B cell (primary cell): ENCODE data around the gene CTBP2. TPM values are rescaled to one million over a fixed set of nuclear protein-coding genes. Genes with fewer than 3 reads are reported as not detected.

ENCODE experiments used
- ATAC-seq: fragments of 200-7000 bp; cut with Tn5 transposase; one replicate; pipeline ENCODE4 v1.10.0; 2021; ENCODE audit warnings: low read depth, mild to moderate bottlenecking, moderate number of reproducible peaks, moderate library complexity
- CTCF ChIA-PET: fragments of 350-600 bp; sonication (Branson Sonifier 250); formaldehyde crosslinking; loops from one replicate; lab custom pipeline; 2021; ENCODE audit warnings: antibody characterized with exemption, inconsistent platforms; lab: Charles Lee
- POLR2A ChIA-PET: fragments of 350-600 bp; sonication (Branson Sonifier 250); formaldehyde crosslinking; loops from one replicate; lab custom pipeline; 2021; ENCODE audit warnings: antibody characterized with exemption; lab: Charles Lee
- DNase-seq: peaks from one replicate; pipeline ENCODE4 v3.0.0; 2013
- H2AFZ ChIP-seq: 2 replicates; pipeline ENCODE4 v1.6.1; 2012; ENCODE audit warnings: mild to moderate bottlenecking, low read depth, low read length; ENCODE audit not compliant: insufficient read depth, poor library complexity, severe bottlenecking
- H3K27ac ChIP-seq, 2 donors: 1 replicate in 1 of 2; 2 replicates in 1 of 2; pipeline ENCODE4 v1.5.1; 2012 to 2013; ENCODE audit warnings: low read length in 2 of 2, mild to moderate bottlenecking in 2 of 2, moderate library complexity in 1 of 2
- H3K27me3 ChIP-seq, 4 experiments: fragments of 200-600 bp in 1 of 4; sonication (generic) in 1 of 4; replicated peaks in 1 of 4; 1 replicate in 2 of 4; 2 replicates in 2 of 4; pipeline versions ENCODE4 v1.6.1 to v1.7.0; 2013 to 2016; ENCODE audit warnings: low read length in 3 of 4, mild to moderate bottlenecking in 2 of 4, mixed read lengths in 1 of 4, moderate library complexity in 1 of 4; ENCODE audit not compliant: insufficient read depth in 4 of 4, control insufficient read depth in 3 of 4; ENCODE audit errors: control extremely low read depth in 1 of 4
- H3K36me3 ChIP-seq, 2 experiments: replicated peaks in 1 of 2; 1 replicate in 1 of 2; 2 replicates in 1 of 2; pipeline versions ENCODE4 v1.6.1 to v1.7.1; 2013; ENCODE audit warnings: low read length in 1 of 2; ENCODE audit not compliant: insufficient read depth in 2 of 2, control insufficient read depth in 1 of 2; ENCODE audit errors: control extremely low read depth in 1 of 2, extremely low read depth in 1 of 2
- H3K4me1 ChIP-seq, 2 donors: fragments of 200-600 bp in 1 of 2; sonication (generic) in 1 of 2; 1 replicate in 1 of 2; 2 replicates in 1 of 2; pipeline versions ENCODE4 v1.5.1 to v1.6.1; 2013 to 2017; ENCODE audit warnings: low read length in 2 of 2; ENCODE audit not compliant: control insufficient read depth in 2 of 2, insufficient read depth in 2 of 2
- H3K4me2 ChIP-seq: replicated peaks from 2 replicates; pipeline ENCODE3; 2012; ENCODE audit warnings: mild to moderate bottlenecking, low read depth, low read length; ENCODE audit not compliant: poor library complexity, severe bottlenecking
- H3K4me3 ChIP-seq, 5 experiments: fragments of 200-600 bp in 1 of 5; sonication (generic) in 1 of 5; 1 replicate in 3 of 5; 2 replicates in 2 of 5; pipeline versions ENCODE4 v1.5.1 to v1.7.0; 2011 to 2016; ENCODE audit warnings: low read length in 4 of 5, mild to moderate bottlenecking in 4 of 5, low read depth in 2 of 5, control low read depth in 1 of 5, moderate library complexity in 1 of 5; ENCODE audit not compliant: insufficient read depth in 1 of 5; ENCODE audit errors: control extremely low read depth in 1 of 5, extremely low read depth in 1 of 5
- H3K79me2 ChIP-seq: fragments of 200-600 bp; sonication (generic); one replicate; pipeline ENCODE4 v1.6.0; 2016; ENCODE audit warnings: low read length; ENCODE audit not compliant: control insufficient read depth, insufficient read depth
- H3K9ac ChIP-seq: fragments of 200-600 bp; sonication (generic); 2 replicates; pipeline ENCODE4 v1.6.1; 2017; ENCODE audit warnings: mild to moderate bottlenecking, low read length, moderate library complexity
- H3K9me3 ChIP-seq, 3 donors: one replicate each; pipeline versions ENCODE4 v1.6.1 to v1.7.1; 2013; ENCODE audit warnings: low read length in 2 of 3; ENCODE audit not compliant: control insufficient read depth in 2 of 3, insufficient read depth in 1 of 3; ENCODE audit errors: control extremely low read depth in 1 of 3
- H4K20me1 ChIP-seq: 2 replicates; pipeline ENCODE4 v1.6.0; 2012; ENCODE audit warnings: mild to moderate bottlenecking, low read length; ENCODE audit not compliant: insufficient read depth, control insufficient read depth, poor library complexity, severe bottlenecking
- H3K27ac Mint-ChIP-seq: one replicate; pipeline ENCODE4 v1.8.0; 2021; ENCODE audit warnings: mixed read lengths
- H3K27me3 Mint-ChIP-seq: one replicate; pipeline ENCODE4 v1.8.0; 2021; ENCODE audit warnings: mixed read lengths
- H3K4me1 Mint-ChIP-seq: one replicate; pipeline ENCODE4 v1.8.0; 2021; ENCODE audit warnings: mixed read lengths
- H3K4me3 Mint-ChIP-seq: one replicate; pipeline ENCODE4 v1.8.0; 2021; ENCODE audit warnings: mixed read lengths
- H3K9me3 Mint-ChIP-seq: one replicate; pipeline ENCODE4 v1.8.0; 2022; ENCODE audit warnings: mixed read lengths; ENCODE audit not compliant: insufficient read depth
- EZH2 ChIP-seq: IDR thresholded peaks from 2 replicates; pipeline ENCODE4 v1.6.1; 2012; ENCODE audit warnings: borderline replicate concordance, low read depth, mild to moderate bottlenecking, moderate library complexity, low read length; ENCODE audit not compliant: insufficient read depth, poor library complexity, severe bottlenecking
- WGBS: methylation state at CpG from one replicate; pipeline ENCODE4 v1.1.5; 2013; ENCODE audit warnings: missing lambda C conversion rate; ENCODE audit not compliant: insufficient coverage; 5-methylcytosine and 5-hydroxymethylcytosine counted together
- intact Hi-C: fragments of 100-400 bp; cut with micrococcal nuclease; formaldehyde crosslinking; loops from one replicate; pipeline ENCODE4 v1.10.0; 2022
- polyA plus RNA-seq: library from polyadenylated mRNA; depleted of rRNA; stranded (reverse); fragments of >200 nt; gene quantifications from 2 replicates; pipeline ENCODE4 v1.2.3, GENCODE V29; 2012
- total RNA-seq, 2 donors: library from RNA; stranded (reverse); fragments of 120-200 nt in 1 of 2; gene quantifications; 1 replicate in 1 of 2; 2 replicates in 1 of 2; pipeline versions ENCODE4 v1.2.3 to v1.2.4, GENCODE V29; 2013 to 2022
- TF ChIP-seq, protein P1 (sequence below): fragments of 200-600 bp; IDR thresholded peaks from one replicate; pipeline ENCODE4 v1.8.0; 2022; ENCODE audit warnings: antibody characterized with exemption, mild to moderate bottlenecking

Gene CTBP2
- total and polyA plus RNA-seq, 2 donors (not counting 1 experiment from before 2014, with no cell fraction given), result 0.39 to 0.85 TPM

- Mint-ChIP-seq H3K4me3 (no peak overlapping the region), H3K27ac (no peak overlapping the region), H3K27me3 (peaks cover 34% of the 10 kb centered on the region), H3K4me1 (no peaks in the 10 kb centered on the region), H3K9me3 (peaks cover 4% of the 10 kb centered on the region)
- Histone ChIP-seq H4K20me1 (no peaks in the 10 kb centered on the region), H3K9ac (no peak overlapping the region), H3K9me3 (peaks cover 0 to 14% (median 1%) of the 10 kb centered on the region in 3 donors), H3K4me2 (no peak overlapping the region), H3K4me1 (no peaks in the 10 kb centered on the region), H3K27ac (no peak overlapping the region), H3K36me3 (no peaks in the 10 kb centered on the region), H3K79me2 (no peaks in the 10 kb centered on the region), H2AFZ (no peak overlapping the region), H3K27me3 (peaks cover 0 to 3% (median 1%) of the 10 kb centered on the region in 4 experiments), H3K4me3 (no peak overlapping the region)
- ChIA-PET POLR2A (no interaction called here), CTCF (no interaction called here)
- no peak for ATAC-seq
- intact Hi-C loops, result no loop called here
- 72% methylated on average over 9 of the region's 9 CpGs for WGBS
- no peak for TF ChIP-seq EZH2
- TF ChIP-seq, protein P1, sequence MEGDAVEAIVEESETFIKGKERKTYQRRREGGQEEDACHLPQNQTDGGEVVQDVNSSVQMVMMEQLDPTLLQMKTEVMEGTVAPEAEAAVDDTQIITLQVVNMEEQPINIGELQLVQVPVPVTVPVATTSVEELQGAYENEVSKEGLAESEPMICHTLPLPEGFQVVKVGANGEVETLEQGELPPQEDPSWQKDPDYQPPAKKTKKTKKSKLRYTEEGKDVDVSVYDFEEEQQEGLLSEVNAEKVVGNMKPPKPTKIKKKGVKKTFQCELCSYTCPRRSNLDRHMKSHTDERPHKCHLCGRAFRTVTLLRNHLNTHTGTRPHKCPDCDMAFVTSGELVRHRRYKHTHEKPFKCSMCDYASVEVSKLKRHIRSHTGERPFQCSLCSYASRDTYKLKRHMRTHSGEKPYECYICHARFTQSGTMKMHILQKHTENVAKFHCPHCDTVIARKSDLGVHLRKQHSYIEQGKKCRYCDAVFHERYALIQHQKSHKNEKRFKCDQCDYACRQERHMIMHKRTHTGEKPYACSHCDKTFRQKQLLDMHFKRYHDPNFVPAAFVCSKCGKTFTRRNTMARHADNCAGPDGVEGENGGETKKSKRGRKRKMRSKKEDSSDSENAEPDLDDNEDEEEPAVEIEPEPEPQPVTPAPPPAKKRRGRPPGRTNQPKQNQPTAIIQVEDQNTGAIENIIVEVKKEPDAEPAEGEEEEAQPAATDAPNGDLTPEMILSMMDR, result no peak
- DNase-seq, result no peak
These were observed 141.7 kb downstream of the CTBP2 start for GRCh38 chr10:125018576-125019143.

DNA sequence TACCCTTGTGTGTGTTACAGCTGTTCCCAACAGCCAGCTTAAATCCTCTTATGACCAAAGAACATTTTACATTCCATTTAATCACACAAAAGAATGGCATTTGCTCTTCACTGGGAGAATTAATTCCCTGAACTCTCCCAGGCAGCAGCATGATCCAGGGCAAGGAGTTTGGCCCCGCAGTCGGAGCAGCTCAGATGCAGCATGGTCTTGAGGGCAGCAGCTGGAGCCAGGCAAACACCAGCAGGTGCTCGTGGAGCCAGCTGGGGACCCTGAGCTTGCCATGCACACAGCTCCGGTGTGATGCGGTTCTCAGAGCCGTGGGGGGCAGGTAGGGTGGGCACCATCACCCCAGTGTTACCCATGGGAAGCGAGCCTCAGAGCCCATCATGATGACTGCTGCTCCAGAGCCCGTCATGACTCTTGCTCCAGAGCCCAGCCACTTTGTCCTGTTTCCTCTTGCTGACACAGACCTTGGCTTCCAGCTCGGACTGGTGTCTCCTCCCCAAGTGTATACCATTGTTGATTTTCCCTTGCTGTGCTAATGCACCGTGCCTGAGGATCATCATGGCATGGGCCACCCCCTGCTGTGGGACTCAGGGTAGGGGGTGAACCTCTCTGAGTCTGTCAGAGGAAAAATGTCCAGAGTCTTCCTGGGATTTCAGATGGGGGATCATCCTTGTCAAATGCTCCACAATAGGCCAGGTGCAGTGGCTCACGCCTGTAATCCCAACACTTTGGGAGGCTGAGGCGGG lies 142.6 kb downstream of the CTBP2 start:
- Histone ChIP-seq H3K4me1 (no peaks in the 10 kb centered on the region), H3K4me3 (no peak overlapping the region), H4K20me1 (no peaks in the 10 kb centered on the region), H3K9me3 (peaks cover 0 to 14% (median 1%) of the 10 kb centered on the region in 3 donors), H3K36me3 (no peaks in the 10 kb centered on the region), H3K27ac (no peak overlapping the region), H2AFZ (no peak overlapping the region), H3K9ac (no peak overlapping the region), H3K79me2 (no peaks in the 10 kb centered on the region), H3K4me2 (no peak overlapping the region), H3K27me3 (peaks cover 0 to 3% (median 0%) of the 10 kb centered on the region in 4 experiments)
- Mint-ChIP-seq H3K9me3 (peaks cover 4% of the 10 kb centered on the region), H3K27ac (no peak overlapping the region), H3K4me1 (no peaks in the 10 kb centered on the region), H3K4me3 (no peak overlapping the region), H3K27me3 (peaks cover 30% of the 10 kb centered on the region)
- CTCF ChIA-PET, result no interaction called here
- DNase-seq, result no peak
- intact Hi-C loops, result no loop called here
- WGBS, result 88% methylated on average over 11 of the region's 12 CpGs
- POLR2A ChIA-PET, result no interaction called here
- TF ChIP-seq, protein P1, result no peak
- TF ChIP-seq EZH2, result no peak
- ATAC-seq, result no peak
